IPS-20b (cell line): ENCODE results near the gene NAA35.
"Not testable (repeated sequence)": the region's sequence is repeated elsewhere in the genome, so short reads cannot be mapped to it uniquely, and the experiment has no call there.

Experiments
- H3K27ac ChIP-seq: one replicate; pipeline ENCODE4 v1.5.1; 2013; ENCODE audit warnings: low read length
- H3K27me3 ChIP-seq: 2 replicates; pipeline ENCODE4 v1.6.1; 2013; ENCODE audit warnings: mild to moderate bottlenecking, low read length, inconsistent platforms; ENCODE audit not compliant: insufficient read depth
- H3K36me3 ChIP-seq: 2 replicates; pipeline ENCODE4 v1.6.1; 2013; ENCODE audit warnings: low read depth, mild to moderate bottlenecking, inconsistent platforms, low read length, moderate library complexity; ENCODE audit not compliant: insufficient read depth
- H3K4me1 ChIP-seq: 2 replicates; pipeline ENCODE4 v1.6.1; 2013; ENCODE audit warnings: mild to moderate bottlenecking, control low read depth, inconsistent platforms, low read length, moderate library complexity; ENCODE audit not compliant: insufficient read depth
- H3K4me3 ChIP-seq: 2 replicates; pipeline ENCODE4 v1.5.1; 2013; ENCODE audit warnings: mild to moderate bottlenecking, low read length, inconsistent platforms
- H3K9ac ChIP-seq: 2 replicates; pipeline ENCODE4 v1.6.1; 2013; ENCODE audit warnings: low read depth, mild to moderate bottlenecking, inconsistent platforms, low read length, moderate library complexity
- H3K9me3 ChIP-seq: 2 replicates; pipeline ENCODE4 v1.6.1; 2013; ENCODE audit warnings: mild to moderate bottlenecking, low read depth, low read length, inconsistent platforms; ENCODE audit not compliant: insufficient read depth

NAA35 gene

GRCh38 chr9:85925493-85925892, 15.5 kb upstream of the NAA35 start:
- Histone ChIP-seq H3K9ac (no peak overlapping the region), H3K4me3 (no peak overlapping the region), H3K4me1 (no peaks in the 10 kb centered on the region), H3K9me3 (no peaks in the 10 kb centered on the region), H3K27ac (no peak overlapping the region), H3K27me3 (no peaks in the 10 kb centered on the region), H3K36me3 (no peaks in the 10 kb centered on the region)

GRCh38 chr9:85927076-85927475, 13.9 kb upstream of the NAA35 start:
- Histone ChIP-seq H3K4me1 (no peaks in the 10 kb centered on the region), H3K36me3 (no peaks in the 10 kb centered on the region), H3K4me3 (no peak overlapping the region), H3K27ac (no peak overlapping the region), H3K27me3 (no peaks in the 10 kb centered on the region), H3K9me3 (no peaks in the 10 kb centered on the region), H3K9ac (no peak overlapping the region)

- H3K4me3 ChIP-seq: no peak overlapping the region
- no peaks in the 10 kb centered on the region for H3K36me3 ChIP-seq
- no peaks in the 10 kb centered on the region for H3K4me1 ChIP-seq
- no peaks in the 10 kb centered on the region for H3K27me3 ChIP-seq
- H3K27ac ChIP-seq: no peak overlapping the region
- no peaks in the 10 kb centered on the region for H3K9me3 ChIP-seq
- H3K9ac ChIP-seq: no peak overlapping the region
Observed at GRCh38 chr9:85931495-85931894, 9.5 kb upstream of the NAA35 start.

DNA sequence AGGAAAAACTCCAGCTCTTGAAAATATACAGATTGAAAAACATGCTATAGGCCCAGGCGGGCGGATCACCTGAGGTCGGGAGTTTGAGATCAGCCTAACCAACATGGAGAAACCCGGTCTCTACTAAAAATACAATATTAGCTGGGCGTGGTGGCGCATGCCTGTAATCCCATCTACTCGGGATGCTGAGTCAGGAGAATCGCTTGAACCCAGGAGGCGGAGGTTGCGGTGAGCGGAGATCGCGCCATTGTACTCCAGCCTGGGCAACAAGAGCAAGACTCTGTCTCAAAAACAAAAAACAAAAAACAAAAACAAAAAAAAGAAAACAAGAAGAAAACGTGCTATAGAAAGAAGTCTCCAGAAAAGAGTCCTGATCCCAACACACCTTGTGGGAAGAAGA, 5.0 kb upstream of the NAA35 start:
- not testable (repeated sequence) for H3K9ac ChIP-seq, H3K27ac ChIP-seq, H3K4me3 ChIP-seq, H3K4me1 ChIP-seq, H3K27me3 ChIP-seq, H3K36me3 ChIP-seq, H3K9me3 ChIP-seq

DNA sequence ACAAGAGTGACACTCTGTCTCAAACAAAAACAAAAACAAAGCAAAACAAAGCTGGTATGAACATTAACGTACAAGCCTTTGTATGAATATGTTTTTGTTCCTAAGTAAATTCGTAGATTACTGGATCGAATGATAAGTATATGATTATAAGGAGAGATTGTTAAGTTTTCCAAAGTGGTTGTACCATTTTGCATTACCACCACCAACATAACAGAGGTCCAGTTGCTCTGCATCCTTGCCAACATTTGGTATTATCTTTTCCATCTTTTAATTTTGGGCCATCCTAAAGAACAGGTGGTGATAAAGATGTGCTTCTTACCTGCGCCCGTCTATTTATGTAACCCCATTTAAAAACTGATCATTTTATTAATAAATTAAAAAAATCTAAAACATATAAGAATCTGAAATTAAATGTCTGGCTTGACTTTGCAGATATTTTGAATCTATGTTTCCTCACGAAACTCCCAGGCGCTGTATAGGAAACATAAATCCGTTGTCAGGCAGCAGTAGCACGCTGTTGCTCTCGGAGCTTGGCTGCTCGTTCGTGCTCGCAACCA, 593 bp upstream of the NAA35 start:
- H3K27ac ChIP-seq: no peak overlapping the region
- no peaks in the 10 kb centered on the region for H3K27me3 ChIP-seq
- H3K9ac ChIP-seq: peak overlapping the region; percentile 80; the same call in 1 of the 2 replicates
- H3K4me1 ChIP-seq: peaks cover 3% of the 10 kb centered on the region
- H3K4me3 ChIP-seq: peak overlapping the region; percentile 81
- no peaks in the 10 kb centered on the region for H3K9me3 ChIP-seq
- peaks cover 30% of the 10 kb centered on the region for H3K36me3 ChIP-seq

DNA sequence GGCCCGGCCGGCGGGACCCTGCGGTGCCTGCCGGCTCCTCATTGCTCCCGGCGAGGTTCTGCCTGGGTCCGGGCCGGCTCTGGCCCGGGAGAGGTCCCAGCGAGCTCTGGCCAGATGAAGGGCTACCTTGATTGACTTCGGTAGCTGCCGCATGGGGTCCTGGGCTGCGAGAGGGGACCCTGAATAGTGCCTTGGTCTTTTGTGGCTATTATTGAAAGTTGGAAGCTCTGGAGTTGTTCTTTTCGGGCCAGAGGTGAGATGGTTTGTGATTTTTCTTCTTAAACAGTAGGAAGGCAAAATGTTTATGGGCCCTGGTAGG, 635 bp downstream of the NAA35 start:
- no peaks in the 10 kb centered on the region for H3K9me3 ChIP-seq
- H3K27ac ChIP-seq: peak overlapping the region; percentile 0
- peak overlapping the region; percentile 88 for H3K4me3 ChIP-seq
- H3K4me1 ChIP-seq: peaks cover 3% of the 10 kb centered on the region
- peaks cover 37% of the 10 kb centered on the region for H3K36me3 ChIP-seq
- H3K9ac ChIP-seq: peak overlapping the region; percentile 90
- no peaks in the 10 kb centered on the region for H3K27me3 ChIP-seq

DNA sequence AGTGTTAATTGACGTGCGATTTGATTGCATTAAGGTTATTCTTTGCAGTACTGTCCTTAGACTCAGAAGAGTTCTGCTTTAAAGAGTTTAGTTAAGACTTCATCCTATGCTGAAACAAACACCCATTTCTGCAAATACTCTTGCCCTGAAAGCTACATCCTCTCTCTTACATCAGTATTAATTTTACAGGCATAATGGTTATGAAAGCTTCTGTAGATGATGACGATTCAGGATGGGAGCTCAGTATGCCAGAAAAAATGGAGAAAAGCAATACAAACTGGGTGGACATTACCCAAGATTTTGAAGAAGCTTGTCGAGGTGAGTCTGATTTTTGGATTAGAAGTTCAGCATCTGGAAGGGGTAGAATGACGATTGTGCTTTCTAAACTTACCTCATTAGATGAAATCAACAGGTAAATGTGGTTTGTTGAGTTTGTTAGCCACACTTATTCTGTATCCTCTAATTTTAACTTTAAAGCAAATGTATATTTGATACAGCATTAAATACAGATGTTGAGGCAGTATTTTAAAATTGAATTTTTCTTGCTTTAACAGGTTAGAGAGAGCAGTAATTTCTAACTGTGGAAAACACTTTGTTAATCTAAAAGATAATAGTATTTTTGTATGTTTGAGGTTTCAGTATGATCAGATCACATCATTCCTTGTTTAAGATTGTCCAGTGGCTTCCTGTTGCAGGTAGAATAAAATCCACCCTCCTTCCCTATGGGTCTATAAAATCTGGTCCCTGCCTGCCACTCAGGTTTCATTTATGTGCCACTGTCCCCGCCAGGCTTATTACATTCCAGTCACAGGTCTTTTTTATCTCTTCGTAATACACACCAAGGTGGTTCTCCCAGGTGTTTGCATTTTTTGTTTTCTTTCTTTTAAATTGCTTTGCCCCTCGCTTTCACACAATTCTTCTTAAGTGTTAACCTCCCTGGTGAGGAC, 1.3 kb downstream of the NAA35 start:
- peak overlapping the region; percentile 88 for H3K4me3 ChIP-seq
- peak overlapping the region; percentile 90 for H3K9ac ChIP-seq
- peaks cover 42% of the 10 kb centered on the region for H3K36me3 ChIP-seq
- no peak overlapping the region for H3K27ac ChIP-seq
- H3K9me3 ChIP-seq: no peaks in the 10 kb centered on the region
- H3K27me3 ChIP-seq: no peaks in the 10 kb centered on the region
- H3K4me1 ChIP-seq: peaks cover 3% of the 10 kb centered on the region

DNA sequence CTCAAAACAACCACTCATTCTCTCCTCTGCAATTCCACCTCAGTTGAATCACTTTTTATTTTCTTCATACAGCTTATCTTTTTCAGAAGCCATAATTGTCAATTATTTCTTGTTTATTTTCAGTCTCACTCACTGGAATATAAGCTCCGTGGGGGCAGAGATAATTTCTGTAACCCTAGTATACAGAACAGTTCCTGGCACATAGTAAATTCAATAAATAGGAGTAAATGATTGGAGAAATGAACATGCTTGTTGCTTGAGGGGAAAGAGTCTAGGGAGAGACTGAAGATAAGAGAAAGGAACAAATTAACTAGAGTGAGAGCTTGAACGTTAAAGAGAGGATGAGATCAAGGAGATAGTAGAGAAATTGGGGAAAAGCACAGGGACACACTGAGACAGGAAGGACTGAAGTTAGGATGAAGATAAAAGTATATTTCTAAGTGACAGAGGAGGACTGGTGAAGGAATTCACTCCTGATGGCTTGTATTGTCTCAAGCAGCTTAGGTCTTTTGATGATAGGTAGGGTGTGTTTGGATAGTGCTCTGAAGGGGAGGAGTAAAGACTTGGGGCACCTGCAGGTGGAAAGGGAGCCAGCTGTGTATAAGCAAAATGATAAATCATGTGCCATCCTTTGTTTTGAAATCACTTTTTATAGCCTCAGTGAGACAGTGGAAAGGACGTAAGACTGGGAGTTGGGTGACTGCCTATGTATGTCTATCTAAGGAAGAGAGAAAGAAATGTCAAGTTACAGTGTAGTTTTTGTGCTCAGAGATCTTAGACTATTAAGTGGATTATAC, 2.2 kb downstream of the NAA35 start:
- peaks cover 3% of the 10 kb centered on the region for H3K4me1 ChIP-seq
- no peaks in the 10 kb centered on the region for H3K27me3 ChIP-seq
- H3K4me3 ChIP-seq: peak overlapping the region; percentile 88
- no peak overlapping the region for H3K27ac ChIP-seq
- peaks cover 51% of the 10 kb centered on the region for H3K36me3 ChIP-seq
- H3K9ac ChIP-seq: peak overlapping the region; percentile 90; the same call in 1 of the 2 replicates
- H3K9me3 ChIP-seq: no peaks in the 10 kb centered on the region

- H3K36me3 ChIP-seq: peaks cover 56% of the 10 kb centered on the region
- peaks cover 3% of the 10 kb centered on the region for H3K4me1 ChIP-seq
- H3K9me3 ChIP-seq: no peaks in the 10 kb centered on the region
- H3K27me3 ChIP-seq: no peaks in the 10 kb centered on the region
- H3K4me3 ChIP-seq: no peak overlapping the region; the same call in 1 of the 2 replicates
- no peak overlapping the region for H3K9ac ChIP-seq
- H3K27ac ChIP-seq: no peak overlapping the region
Observed at GRCh38 chr9:85943757-85944430, 2.9 kb downstream of the NAA35 start.

- no peak overlapping the region for H3K4me3 ChIP-seq
- H3K27me3 ChIP-seq: no peaks in the 10 kb centered on the region
- peaks cover 3% of the 10 kb centered on the region for H3K4me1 ChIP-seq
- H3K27ac ChIP-seq: no peak overlapping the region
- no peaks in the 10 kb centered on the region for H3K9me3 ChIP-seq
- peaks cover 59% of the 10 kb centered on the region for H3K36me3 ChIP-seq
- no peak overlapping the region for H3K9ac ChIP-seq
Observed at GRCh38 chr9:85944672-85945071, 3.7 kb downstream of the NAA35 start.

GRCh38 chr9:85949586-85950335, 8.8 kb downstream of the NAA35 start:
- Histone ChIP-seq H3K27me3 (no peaks in the 10 kb centered on the region), H3K4me3 (no peak overlapping the region), H3K9ac (no peak overlapping the region), H3K36me3 (peaks cover 58% of the 10 kb centered on the region), H3K4me1 (no peaks in the 10 kb centered on the region), H3K27ac (no peak overlapping the region), H3K9me3 (no peaks in the 10 kb centered on the region)
